ENCODE results near the gene ZSWIM1.

DNA sequence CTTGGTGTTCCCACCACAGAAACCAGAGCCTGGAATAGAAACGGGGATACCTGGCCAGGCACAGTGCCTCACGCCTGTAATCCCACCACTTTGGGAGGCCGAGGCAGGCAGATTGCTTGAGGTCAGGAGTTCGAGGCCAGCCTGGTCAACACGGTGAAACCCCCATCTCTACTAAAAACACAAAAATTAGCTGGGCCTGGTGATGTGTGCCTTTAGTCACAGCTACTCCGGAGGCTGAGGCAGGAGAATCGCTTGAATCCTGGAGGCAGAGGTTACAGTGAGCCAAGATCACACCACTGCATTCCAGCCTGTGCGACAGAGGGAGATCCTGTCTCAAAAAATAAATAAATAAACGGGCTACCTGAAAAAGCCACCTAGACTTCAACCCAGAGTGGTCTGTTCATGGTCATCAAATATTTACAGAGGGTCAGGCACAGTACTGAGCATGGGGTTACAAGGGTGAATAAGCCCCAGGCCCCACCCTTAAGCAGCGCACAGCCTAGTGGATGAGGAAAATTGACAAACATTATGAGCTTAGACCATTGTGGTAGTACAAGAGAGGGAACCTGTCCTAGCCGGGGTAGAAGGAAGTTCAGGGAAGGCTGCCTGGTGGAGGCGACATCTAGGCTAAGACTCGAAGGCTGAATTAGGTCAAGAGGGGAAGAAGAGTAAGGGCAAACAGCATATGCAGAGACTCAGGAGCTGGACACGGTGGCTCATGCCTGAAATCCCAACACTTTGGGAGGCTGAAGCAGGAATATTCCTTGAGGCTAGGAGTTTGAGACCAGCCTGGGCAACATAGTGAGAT is 46.2 kb downstream of the ZSWIM1 start:
- no peak for TF ChIP-seq POLR2A (IDR thresholded peaks at IDR 0.05)
- TF ChIP-seq, protein P1, sequence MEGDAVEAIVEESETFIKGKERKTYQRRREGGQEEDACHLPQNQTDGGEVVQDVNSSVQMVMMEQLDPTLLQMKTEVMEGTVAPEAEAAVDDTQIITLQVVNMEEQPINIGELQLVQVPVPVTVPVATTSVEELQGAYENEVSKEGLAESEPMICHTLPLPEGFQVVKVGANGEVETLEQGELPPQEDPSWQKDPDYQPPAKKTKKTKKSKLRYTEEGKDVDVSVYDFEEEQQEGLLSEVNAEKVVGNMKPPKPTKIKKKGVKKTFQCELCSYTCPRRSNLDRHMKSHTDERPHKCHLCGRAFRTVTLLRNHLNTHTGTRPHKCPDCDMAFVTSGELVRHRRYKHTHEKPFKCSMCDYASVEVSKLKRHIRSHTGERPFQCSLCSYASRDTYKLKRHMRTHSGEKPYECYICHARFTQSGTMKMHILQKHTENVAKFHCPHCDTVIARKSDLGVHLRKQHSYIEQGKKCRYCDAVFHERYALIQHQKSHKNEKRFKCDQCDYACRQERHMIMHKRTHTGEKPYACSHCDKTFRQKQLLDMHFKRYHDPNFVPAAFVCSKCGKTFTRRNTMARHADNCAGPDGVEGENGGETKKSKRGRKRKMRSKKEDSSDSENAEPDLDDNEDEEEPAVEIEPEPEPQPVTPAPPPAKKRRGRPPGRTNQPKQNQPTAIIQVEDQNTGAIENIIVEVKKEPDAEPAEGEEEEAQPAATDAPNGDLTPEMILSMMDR (IDR thresholded peaks at IDR 0.05) = no peak
